BLaER1 (cell line): ENCODE results near the gene TCEAL1.
"Not testable (repeated sequence)": the region's sequence is repeated elsewhere in the genome, so short reads cannot be mapped to it uniquely, and the experiment has no call there.

Experiments
- H3K27ac ChIP-seq: shearing (Covaris generic); formaldehyde crosslinking; 2 replicates; pipeline ENCODE4 v1.8.1; 2022
- H3K27me3 ChIP-seq: shearing (Covaris generic); formaldehyde crosslinking; 2 replicates; pipeline ENCODE4 v1.8.1; 2022
- H3K36me3 ChIP-seq: shearing (Covaris generic); formaldehyde crosslinking; 2 replicates; pipeline ENCODE4 v1.8.1; 2022
- H3K4me1 ChIP-seq: shearing (Covaris generic); formaldehyde crosslinking; 2 replicates; pipeline ENCODE4 v1.8.1; 2022
- H3K4me2 ChIP-seq: shearing (Covaris generic); formaldehyde crosslinking; 2 replicates; pipeline ENCODE4 v1.8.1; 2022
- H3K4me3 ChIP-seq: shearing (Covaris generic); formaldehyde crosslinking; 2 replicates; pipeline ENCODE4 v1.8.1; 2022
- H3K9ac ChIP-seq: shearing (Covaris generic); formaldehyde crosslinking; 2 replicates; pipeline ENCODE4 v1.8.1; 2022
- H3K9me3 ChIP-seq: shearing (Covaris generic); formaldehyde crosslinking; 2 replicates; pipeline ENCODE4 v1.8.1; 2022
- H4K20me1 ChIP-seq: shearing (Covaris generic); formaldehyde crosslinking; 2 replicates; pipeline ENCODE4 v1.8.1; 2022
- Cebpa-rat ChIP-seq: shearing (Covaris generic); IDR thresholded peaks from 2 replicates; pipeline ENCODE4 v1.8.1; 2022

Gene TCEAL1

DNA sequence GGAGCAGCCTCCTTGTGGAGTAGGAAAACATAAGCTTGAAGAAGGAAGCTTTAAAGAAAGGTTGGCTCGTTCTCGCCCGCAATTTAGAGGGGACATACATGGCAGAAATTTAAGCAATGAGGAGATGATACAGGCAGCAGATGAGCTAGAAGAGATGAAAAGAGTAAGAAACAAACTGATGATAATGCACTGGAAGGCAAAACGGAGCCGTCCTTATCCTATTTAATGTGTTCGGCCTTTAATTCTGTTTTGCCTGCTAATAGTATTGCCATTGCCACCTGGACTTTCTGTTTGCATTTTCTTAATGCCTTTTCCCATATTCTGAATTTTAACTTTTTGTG is 1.4 kb downstream of the TCEAL1 start:
- Histone ChIP-seq H3K9ac (peak overlapping the region; percentile 73; the same call in 1 of the 2 replicates), H3K27ac (0 out of 2 replicates have a peak overlapping the region, but pooled peaks have one; percentile 49), H3K4me3 (peak overlapping the region; percentile 74), H3K9me3 (no peaks in the 10 kb centered on the region), H3K27me3 (no peaks in the 10 kb centered on the region), H3K4me2 (peak overlapping the region; percentile 59), H4K20me1 (no peaks in the 10 kb centered on the region), H3K36me3 (no peaks in the 10 kb centered on the region), H3K4me1 (no peaks in the 10 kb centered on the region; the same call in 1 of the 2 replicates)
- no peak for TF ChIP-seq Cebpa-rat

DNA sequence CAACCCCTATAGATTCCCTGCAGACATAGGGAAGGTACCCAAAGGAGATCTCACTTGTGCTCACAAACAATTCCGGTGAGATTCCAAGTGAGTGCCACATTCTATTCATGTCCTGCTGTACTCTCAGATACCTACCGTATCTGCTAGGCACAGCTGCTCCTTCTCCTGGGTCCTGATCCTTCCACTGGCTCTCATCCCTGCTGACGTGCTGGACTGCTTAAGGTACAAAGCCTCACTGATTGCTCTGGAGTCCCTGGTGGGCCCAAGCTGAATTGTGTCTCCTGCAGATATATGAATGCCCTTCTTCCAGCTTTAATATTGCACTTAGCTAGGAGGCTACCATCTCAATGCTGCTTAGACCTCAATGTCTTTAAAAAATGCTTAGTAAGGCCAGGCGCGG is 2.4 kb downstream of the TCEAL1 start:
- H3K36me3 ChIP-seq, result no peaks in the 10 kb centered on the region
- H3K9me3 ChIP-seq, result no peaks in the 10 kb centered on the region
- TF ChIP-seq Cebpa-rat, result no peak
- H3K27ac ChIP-seq, result no peak overlapping the region
- H3K4me1 ChIP-seq, result no peaks in the 10 kb centered on the region; the same call in 1 of the 2 replicates
- no peak overlapping the region for H3K4me3 ChIP-seq
- no peaks in the 10 kb centered on the region for H4K20me1 ChIP-seq
- no peaks in the 10 kb centered on the region for H3K27me3 ChIP-seq
- no peak overlapping the region for H3K9ac ChIP-seq
- no peak overlapping the region for H3K4me2 ChIP-seq

GRCh38 chrX:103635436-103635835 is 6.7 kb downstream of the TCEAL1 start:
- Histone ChIP-seq H3K27me3 (no peaks in the 10 kb centered on the region), H3K9ac (no peak overlapping the region), H3K4me2 (no peak overlapping the region), H3K36me3 (no peaks in the 10 kb centered on the region), H3K4me3 (no peak overlapping the region), H3K27ac (no peak overlapping the region), H4K20me1 (no peaks in the 10 kb centered on the region), H3K9me3 (no peaks in the 10 kb centered on the region), H3K4me1 (peaks cover 5% of the 10 kb centered on the region; the same call in 1 of the 2 replicates)
- no peak for TF ChIP-seq Cebpa-rat

- Histone ChIP-seq H3K27ac (no peak overlapping the region), H3K4me1 (0 out of 2 replicates have a peak, but pooled peaks cover 5% of the 10 kb centered on the region), H3K36me3 (no peaks in the 10 kb centered on the region), H3K9ac (no peak overlapping the region), H3K9me3 (no peaks in the 10 kb centered on the region), H3K27me3 (no peaks in the 10 kb centered on the region), H3K4me3 (no peak overlapping the region), H3K4me2 (no peak overlapping the region), H4K20me1 (no peaks in the 10 kb centered on the region)
- TF ChIP-seq Cebpa-rat, result no peak
Measured at GRCh38 chrX:103637604-103638338, 9.0 kb downstream of the TCEAL1 start.

- H3K27ac ChIP-seq, result not testable (repeated sequence)
Measured at GRCh38 chrX:103638479-103639346, 9.9 kb downstream of the TCEAL1 start.

GRCh38 chrX:103640401-103641155 is 11.8 kb downstream of the TCEAL1 start:
- Histone ChIP-seq H4K20me1 (no peaks in the 10 kb centered on the region), H3K36me3 (no peaks in the 10 kb centered on the region), H3K4me3 (no peak overlapping the region), H3K27me3 (no peaks in the 10 kb centered on the region), H3K4me2 (no peak overlapping the region), H3K9me3 (no peaks in the 10 kb centered on the region), H3K9ac (no peak overlapping the region), H3K27ac (no peak overlapping the region), H3K4me1 (0 out of 2 replicates have a peak, but pooled peaks cover 5% of the 10 kb centered on the region)
- no peak for TF ChIP-seq Cebpa-rat

More at GRCh38 chrX:103638479-103639346, 9.9 kb downstream of the TCEAL1 start:
- H3K9ac ChIP-seq, H3K4me1 ChIP-seq, H3K27me3 ChIP-seq, H3K4me3 ChIP-seq, H3K9me3 ChIP-seq, H4K20me1 ChIP-seq, H3K36me3 ChIP-seq: not testable (repeated sequence)
- peak overlapping the region; percentile 17; the same call in 1 of the 2 replicates for H3K4me2 ChIP-seq

GRCh38 chrX:103644125-103644524 is 15.3 kb downstream of the TCEAL1 start:
- Histone ChIP-seq H4K20me1 (no peaks in the 10 kb centered on the region), H3K27me3 (no peaks in the 10 kb centered on the region), H3K9me3 (no peaks in the 10 kb centered on the region; the same call in 1 of the 2 replicates), H3K9ac (no peak overlapping the region), H3K4me2 (no peak overlapping the region), H3K4me3 (no peak overlapping the region), H3K27ac (no peak overlapping the region), H3K36me3 (no peaks in the 10 kb centered on the region), H3K4me1 (0 out of 2 replicates have a peak, but pooled peaks cover 1% of the 10 kb centered on the region)
- TF ChIP-seq Cebpa-rat, result no peak

- H3K9me3 ChIP-seq, result no peaks in the 10 kb centered on the region; the same call in 1 of the 2 replicates
- H3K36me3 ChIP-seq, result no peaks in the 10 kb centered on the region
- H3K4me2 ChIP-seq, result no peak overlapping the region
- no peak overlapping the region for H3K9ac ChIP-seq
- no peak for TF ChIP-seq Cebpa-rat
- H3K27me3 ChIP-seq, result no peaks in the 10 kb centered on the region
- no peaks in the 10 kb centered on the region for H4K20me1 ChIP-seq
- H3K4me3 ChIP-seq, result no peak overlapping the region
- H3K27ac ChIP-seq, result no peak overlapping the region
- no peaks in the 10 kb centered on the region for H3K4me1 ChIP-seq
Measured at GRCh38 chrX:103647630-103648029, 18.9 kb downstream of the TCEAL1 start.

GRCh38 chrX:103651151-103651773 is 22.5 kb downstream of the TCEAL1 start:
- Histone ChIP-seq H3K27ac (no peak overlapping the region), H3K36me3 (no peaks in the 10 kb centered on the region), H3K4me2 (no peak overlapping the region), H3K27me3 (no peaks in the 10 kb centered on the region), H3K9ac (no peak overlapping the region), H3K4me3 (no peak overlapping the region), H3K4me1 (peaks cover 5% of the 10 kb centered on the region; the same call in 1 of the 2 replicates), H4K20me1 (no peaks in the 10 kb centered on the region), H3K9me3 (no peaks in the 10 kb centered on the region; the same call in 1 of the 2 replicates)
- TF ChIP-seq Cebpa-rat, result no peak

DNA sequence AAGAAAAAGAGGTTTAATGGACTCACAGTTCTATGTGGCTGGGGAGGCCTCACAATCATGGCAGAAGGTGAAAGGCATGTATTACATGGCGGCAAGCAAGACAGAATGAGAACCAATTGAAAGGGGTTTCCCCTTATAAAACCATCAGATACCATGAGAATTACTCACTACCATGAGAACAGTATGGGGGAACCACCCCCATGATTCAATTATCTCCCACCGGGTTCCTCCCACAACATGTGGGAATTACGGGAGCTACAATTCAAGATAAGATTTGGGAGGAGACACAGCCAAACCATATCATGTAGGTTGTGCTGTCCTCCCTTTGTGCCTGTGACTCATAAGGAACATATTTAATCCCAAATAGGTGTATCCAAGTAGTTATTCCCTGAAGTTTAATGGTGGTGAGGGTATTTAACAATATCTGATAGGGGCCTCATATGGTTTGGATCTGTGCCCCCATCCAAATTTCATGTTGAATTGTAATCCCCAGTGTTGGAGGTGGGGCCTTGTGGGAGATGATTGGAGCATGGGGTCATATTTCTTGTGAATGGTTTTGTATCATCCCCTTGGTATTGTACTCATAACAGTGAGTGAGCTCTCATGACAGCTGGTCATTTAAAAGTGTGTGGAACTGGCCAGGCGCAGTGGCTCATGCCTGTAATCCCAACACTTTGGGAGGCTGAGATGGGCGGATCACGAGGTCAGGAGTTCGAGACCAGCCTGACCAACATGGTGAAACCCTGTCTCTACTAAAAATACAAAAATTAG is 26.6 kb downstream of the TCEAL1 start:
- H4K20me1 ChIP-seq, H3K9ac ChIP-seq, H3K27ac ChIP-seq, H3K4me1 ChIP-seq, H3K36me3 ChIP-seq, H3K4me3 ChIP-seq, H3K27me3 ChIP-seq, H3K9me3 ChIP-seq: not testable (repeated sequence)
- H3K4me2 ChIP-seq, result 0 out of 2 replicates have a peak overlapping the region, but pooled peaks have one; percentile 26
